ENCODE data around the gene APBB2. TPM values are rescaled to one million over a fixed set of nuclear protein-coding genes. Genes with fewer than 3 reads are reported as not detected.

Gene APBB2
- total and polyA plus RNA-seq, 10 of the 15 experiments (the other 5 are each of a cell fraction or from before 2014, with no cell fraction given), result 2.7 to 24.6 (median 19.0) TPM

DNA sequence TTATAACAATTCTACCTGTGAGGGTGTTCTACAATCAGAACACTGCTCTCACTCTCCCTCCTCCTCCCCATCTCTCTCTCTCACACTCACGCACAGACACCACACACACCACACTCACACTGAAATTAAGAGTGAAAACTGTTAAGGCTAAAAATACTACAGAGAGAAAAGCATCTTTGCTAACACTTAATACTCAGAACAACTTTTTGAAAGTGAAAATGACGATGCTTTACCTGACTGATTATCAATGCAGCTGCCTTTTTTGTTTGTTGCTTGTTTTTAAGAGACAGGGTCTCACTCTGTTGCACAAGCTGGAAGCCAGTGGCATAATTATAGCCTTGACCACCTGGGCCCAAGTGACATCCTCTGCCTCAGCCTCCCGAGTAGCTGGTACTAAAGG lies 222.4 kb downstream of the APBB2 start:
- FAIRE-seq, result peak; percentile 78
- H3K27ac ChIP-seq (ENCODE audit: control insufficient read depth, insufficient read depth), result peak overlapping the region; percentile 98
- peak overlapping the region; percentile 9 for H2AFZ ChIP-seq (ENCODE audit: control insufficient read depth, low read depth, low read length)
- H3K4me3 ChIP-seq, result 0 out of 2 replicates have a peak overlapping the region, but pooled peaks have one; percentile 8
- in situ Hi-C loops (cut with MboI), result no loop called here
- no peaks in the 10 kb centered on the region for H3K9me3 ChIP-seq (replicated peaks; ENCODE audit: control insufficient read depth, insufficient read depth, low read length)
- POLR2A ChIA-PET, result interaction anchor here (0.5 to 1.5 kb wide), 6 partner anchors 14 to 221 kb away, joined by 3 to 4 read pairs (median 3); no protein-coding TSS in a partner anchor
- peak; percentile 73 for ATAC-seq
- SMC1A ChIA-PET (ENCODE audit: uncharacterized antibody, unreplicated experiment), result interaction anchor here (0.6 to 5.0 kb wide), 21 partner anchors 10 to 371 kb away, joined by 3 to 47 read pairs (median 4); partner anchors contain the start of gene APBB2
- peaks cover 38% of the 10 kb centered on the region for H3K4me1 ChIP-seq (ENCODE audit: control insufficient read depth, insufficient read depth, low read length)
- no peaks in the 10 kb centered on the region for H3K36me3 ChIP-seq (ENCODE audit: control insufficient read depth in 2 of 2, insufficient read depth in 2 of 2, low read length in 1 of 2)
- BruUV-seq (replicated peaks), result no TSS peak
- CTCF ChIA-PET, result interaction anchor here (0.6 to 5.4 kb wide), 8 partner anchors 10 to 550 kb away, joined by 3 to 98 read pairs (median 4); partner anchors contain the start of gene APBB2
- no peaks in the 10 kb centered on the region; the same call in none of the 2 replicates for H3K79me2 ChIP-seq (ENCODE audit: control insufficient read depth, insufficient read depth, low read length)
- intact Hi-C loops (cut with micrococcal nuclease; ENCODE audit: unreplicated experiment), result no loop called here
- no peaks in the 10 kb centered on the region for H3K27me3 ChIP-seq (replicated peaks in 1 of 2; ENCODE audit: control insufficient read depth in 2 of 2, insufficient read depth in 2 of 2, low read length in 1 of 2)
- no peaks in the 10 kb centered on the region for H4K20me1 ChIP-seq (ENCODE audit: control insufficient read depth, insufficient read depth)
- peak overlapping the region; percentile 71 for H3K9ac ChIP-seq (ENCODE audit: control insufficient read depth, insufficient read depth, low read length)
- peak overlapping the region; percentile 87 for H3K4me2 ChIP-seq (ENCODE audit: control insufficient read depth, insufficient read depth)
- peak; percentile 85 for DNase-seq (ENCODE audit: low read depth, low spot score)
- 0% methylated on average over 3 of the region's 3 CpGs for whole genome bisulfite sequencing (ENCODE audit: insufficient coverage, insufficient replicate concordance, low lambda C conversion rate, missing lambda C conversion rate)
- RAD21 ChIA-PET (ENCODE audit: unreplicated experiment), result interaction anchor here (0.8 to 4.1 kb wide), 12 partner anchors 12 to 323 kb away, joined by 3 to 27 read pairs (median 5); partner anchors contain the start of gene APBB2
- TF ChIP-seq MXI1 (IDR thresholded peaks at IDR 0.05; ENCODE audit: low read depth, low read length) (peak; percentile 44; the same call in 1 of the 2 replicates), NFIC (IDR thresholded peaks at IDR 0.05; ENCODE audit: low read depth, low read length) (peak; percentile 67), RAD21 (IDR thresholded peaks at IDR 0.05; ENCODE audit: insufficient read depth, low read depth, low read length) (0 out of 2 replicates have a peak, but pooled peaks have one; percentile 10), CHD1 (IDR thresholded peaks at IDR 0.05; ENCODE audit: low read depth, low read length) (no peak), RUNX3 (IDR thresholded peaks at IDR 0.05; ENCODE audit: low read length) (peak; percentile 81), BCL3 (IDR thresholded peaks at IDR 0.05; ENCODE audit: borderline replicate concordance, insufficient read depth, low read depth, low read length, poor library complexity, severe bottlenecking) (peak; percentile 57), ASH2L (IDR thresholded peaks at IDR 0.05; ENCODE audit: borderline replicate concordance, low read depth) (no peak), JUNB (IDR thresholded peaks at IDR 0.05) (peak; percentile 60), ATF2 (IDR thresholded peaks at IDR 0.05; ENCODE audit: low read length) (peak; percentile 83), PAX5 (IDR thresholded peaks at IDR 0.05; ENCODE audit: borderline replicate concordance, low read depth, low read length) (peak; percentile 79; the same call in 1 of the 2 replicates), TCF3 (IDR thresholded peaks at IDR 0.05; ENCODE audit: borderline replicate concordance, insufficient read depth, low read depth, low read length) (0 out of 2 replicates have a peak, but pooled peaks have one; percentile 66), GABPA (IDR thresholded peaks at IDR 0.05; ENCODE audit: low read depth) (peak; percentile 63; the same call in 1 of the 2 replicates), BHLHE40 (IDR thresholded peaks at IDR 0.05; ENCODE audit: borderline replicate concordance in 1 of 2, low read depth in 2 of 2, low read length in 1 of 2) (peak; percentile 29 to 41; a peak in 1 of 4 replicates), ATF7 (IDR thresholded peaks at IDR 0.05; ENCODE audit: low read depth) (peak; percentile 72), PML (IDR thresholded peaks at IDR 0.05; ENCODE audit: low read length) (peak; percentile 51; the same call in 1 of the 2 replicates), MTA2 (IDR thresholded peaks at IDR 0.05; ENCODE audit: low read depth) (peak; percentile 66), MTA3 (IDR thresholded peaks at IDR 0.05; ENCODE audit: borderline replicate concordance, low read length) (peak; percentile 54; the same call in 1 of the 2 replicates), TCF12 (IDR thresholded peaks at IDR 0.05; ENCODE audit: low read depth, low read length) (peak; percentile 54; the same call in 1 of the 2 replicates), CBX5 (IDR thresholded peaks at IDR 0.05; ENCODE audit: low read depth) (0 out of 2 replicates have a peak, but pooled peaks have one; percentile 82), SREBF2 (IDR thresholded peaks at IDR 0.05; ENCODE audit: low read length) (no peak), SP1 (IDR thresholded peaks at IDR 0.05; ENCODE audit: low read depth, low read length) (peak; percentile 11)
